ENCODE measurements around the gene RIPPLY3.

Gene RIPPLY3

DNA sequence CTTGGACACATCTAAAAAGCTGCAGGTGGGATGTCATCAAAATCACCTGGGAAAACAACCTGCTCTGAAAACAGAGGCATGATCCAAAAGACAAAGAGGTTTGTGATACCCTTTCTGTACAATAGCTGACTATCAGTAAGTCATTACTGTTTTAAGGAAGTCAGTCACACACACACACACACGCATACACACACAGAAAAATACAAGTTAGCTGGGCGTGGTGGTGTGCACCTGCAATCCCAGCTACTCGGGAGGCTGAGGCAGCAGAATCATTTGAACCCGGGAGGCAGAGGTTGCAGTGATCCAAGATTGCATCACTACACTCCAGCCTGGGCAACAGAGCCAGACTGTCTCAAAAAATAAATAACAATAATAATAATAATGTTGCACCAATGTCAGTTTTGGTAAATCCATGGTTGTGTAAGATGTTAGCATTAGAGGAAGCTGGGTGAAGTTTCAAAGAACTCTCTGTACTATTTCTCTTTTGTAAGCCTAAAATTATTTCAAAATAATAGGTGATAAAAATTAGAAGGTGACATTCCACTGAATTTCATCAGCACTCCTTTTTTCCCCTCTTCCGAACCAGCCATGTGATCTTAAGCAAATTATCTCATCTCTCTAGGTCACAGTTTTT is 30.2 kb upstream of the RIPPLY3 start (continued):
- TF ChIP-seq, protein P1, sequence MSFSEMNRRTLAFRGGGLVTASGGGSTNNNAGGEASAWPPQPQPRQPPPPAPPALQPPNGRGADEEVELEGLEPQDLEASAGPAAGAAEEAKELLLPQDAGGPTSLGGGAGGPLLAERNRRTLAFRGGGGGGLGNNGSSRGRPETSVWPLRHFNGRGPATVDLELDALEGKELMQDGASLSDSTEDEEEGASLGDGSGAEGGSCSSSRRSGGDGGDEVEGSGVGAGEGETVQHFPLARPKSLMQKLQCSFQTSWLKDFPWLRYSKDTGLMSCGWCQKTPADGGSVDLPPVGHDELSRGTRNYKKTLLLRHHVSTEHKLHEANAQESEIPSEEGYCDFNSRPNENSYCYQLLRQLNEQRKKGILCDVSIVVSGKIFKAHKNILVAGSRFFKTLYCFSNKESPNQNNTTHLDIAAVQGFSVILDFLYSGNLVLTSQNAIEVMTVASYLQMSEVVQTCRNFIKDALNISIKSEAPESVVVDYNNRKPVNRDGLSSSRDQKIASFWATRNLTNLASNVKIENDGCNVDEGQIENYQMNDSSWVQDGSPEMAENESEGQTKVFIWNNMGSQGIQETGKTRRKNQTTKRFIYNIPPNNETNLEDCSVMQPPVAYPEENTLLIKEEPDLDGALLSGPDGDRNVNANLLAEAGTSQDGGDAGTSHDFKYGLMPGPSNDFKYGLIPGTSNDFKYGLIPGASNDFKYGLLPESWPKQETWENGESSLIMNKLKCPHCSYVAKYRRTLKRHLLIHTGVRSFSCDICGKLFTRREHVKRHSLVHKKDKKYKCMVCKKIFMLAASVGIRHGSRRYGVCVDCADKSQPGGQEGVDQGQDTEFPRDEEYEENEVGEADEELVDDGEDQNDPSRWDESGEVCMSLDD (tag by site-specific recombination; IDR thresholded peaks at IDR 0.05), result no peak
- TF ChIP-seq ZFHX2 (tag by site-specific recombination; conservative IDR thresholded peaks at IDR 0.05) (no peak), GLI4 (tag by site-specific recombination; IDR thresholded peaks at IDR 0.05) (no peak), MZF1 (tag by site-specific recombination; IDR thresholded peaks at IDR 0.05; ENCODE audit: borderline replicate concordance) (no peak), ZNF558 (tag by site-specific recombination; IDR thresholded peaks at IDR 0.05) (no peak), ZNF341 (tag by site-specific recombination; IDR thresholded peaks at IDR 0.05; ENCODE audit: low read depth) (no peak), GFI1B (tag by site-specific recombination; IDR thresholded peaks at IDR 0.05) (no peak)
- TF ChIP-seq, protein P2, sequence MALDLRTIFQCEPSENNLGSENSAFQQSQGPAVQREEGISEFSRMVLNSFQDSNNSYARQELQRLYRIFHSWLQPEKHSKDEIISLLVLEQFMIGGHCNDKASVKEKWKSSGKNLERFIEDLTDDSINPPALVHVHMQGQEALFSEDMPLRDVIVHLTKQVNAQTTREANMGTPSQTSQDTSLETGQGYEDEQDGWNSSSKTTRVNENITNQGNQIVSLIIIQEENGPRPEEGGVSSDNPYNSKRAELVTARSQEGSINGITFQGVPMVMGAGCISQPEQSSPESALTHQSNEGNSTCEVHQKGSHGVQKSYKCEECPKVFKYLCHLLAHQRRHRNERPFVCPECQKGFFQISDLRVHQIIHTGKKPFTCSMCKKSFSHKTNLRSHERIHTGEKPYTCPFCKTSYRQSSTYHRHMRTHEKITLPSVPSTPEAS (tag by site-specific recombination; IDR thresholded peaks at IDR 0.05), result peak; percentile 62

DNA sequence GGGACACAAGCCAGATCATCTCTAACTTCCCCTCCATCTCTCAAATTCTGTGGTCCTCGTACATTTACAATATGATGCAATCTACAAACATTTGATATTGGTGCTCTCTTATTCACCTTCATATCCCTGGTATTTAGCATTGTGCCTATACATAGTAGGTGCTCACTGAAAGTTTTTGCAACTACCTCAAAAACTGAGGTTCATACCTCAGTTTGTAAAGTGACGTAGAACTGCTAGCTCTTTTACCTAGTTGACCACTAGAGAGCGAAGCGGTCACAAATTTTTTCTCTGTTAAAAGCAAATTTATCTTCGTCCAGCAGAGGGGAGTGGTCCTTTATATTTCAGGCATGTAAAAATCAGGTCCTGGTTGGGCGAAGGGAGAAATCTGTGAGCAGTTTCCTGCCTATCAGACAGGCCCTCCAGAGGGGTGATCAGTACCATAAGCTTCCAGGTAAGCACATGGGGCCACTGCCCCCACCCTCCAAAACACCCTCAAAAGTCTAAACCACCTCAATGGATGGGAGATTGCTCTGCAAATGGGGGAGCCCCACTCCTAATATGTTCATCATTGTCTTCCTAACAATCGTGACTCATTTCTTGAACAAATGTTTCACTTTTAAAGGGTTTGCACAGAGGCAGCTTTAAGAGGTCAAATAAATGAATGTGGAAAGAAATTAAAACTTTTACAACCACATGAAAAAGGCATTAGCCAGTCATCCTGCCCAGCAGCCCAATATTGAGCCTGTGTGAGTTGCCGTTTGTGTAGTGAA is 29.4 kb upstream of the RIPPLY3 start:
- ChIA-PET CTCF (interaction anchor here (0.6 to 5.3 kb wide), 41 partner anchors 10 to 1181 kb away, joined by 3 to 48 read pairs (median 4); partner anchors contain the start of gene HLCS), POLR2A (interaction anchor here (1.0 to 1.4 kb wide), 3 partner anchors 11 to 33 kb away, joined by 4 to 7 read pairs (median 5); partner anchors contain the start of gene HLCS)
- Histone ChIP-seq H3K27ac (ENCODE audit: extremely low read depth, low read depth, low read length) (no peak overlapping the region), H3K4me3 (ENCODE audit: low read depth, low read length) (no peak overlapping the region), H3K4me1 (ENCODE audit: control insufficient read depth, insufficient read depth, low read length) (no peaks in the 10 kb centered on the region; the same call in none of the 2 replicates), H3K36me3 (ENCODE audit: control insufficient read depth in 2 of 2, insufficient read depth in 1 of 2, low read length in 2 of 2) (no peaks in the 10 kb centered on the region), H3K9me3 (ENCODE audit: control insufficient read depth, insufficient read depth, low read depth, low read length) (no peaks in the 10 kb centered on the region)
- TF ChIP-seq EGR2 (tag by site-specific recombination; IDR thresholded peaks at IDR 0.05; ENCODE audit: low read depth), result no peak
- TF ChIP-seq, protein P3, sequence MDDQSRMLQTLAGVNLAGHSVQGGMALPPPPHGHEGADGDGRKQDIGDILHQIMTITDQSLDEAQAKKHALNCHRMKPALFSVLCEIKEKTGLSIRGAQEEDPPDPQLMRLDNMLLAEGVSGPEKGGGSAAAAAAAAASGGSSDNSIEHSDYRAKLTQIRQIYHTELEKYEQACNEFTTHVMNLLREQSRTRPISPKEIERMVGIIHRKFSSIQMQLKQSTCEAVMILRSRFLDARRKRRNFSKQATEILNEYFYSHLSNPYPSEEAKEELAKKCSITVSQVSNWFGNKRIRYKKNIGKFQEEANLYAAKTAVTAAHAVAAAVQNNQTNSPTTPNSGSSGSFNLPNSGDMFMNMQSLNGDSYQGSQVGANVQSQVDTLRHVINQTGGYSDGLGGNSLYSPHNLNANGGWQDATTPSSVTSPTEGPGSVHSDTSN (CRISPR knock-in tag; IDR thresholded peaks at IDR 0.05), result no peak
- no peak for TF ChIP-seq ZXDB (tag by site-specific recombination; IDR thresholded peaks at IDR 0.05)
- peak; percentile 99 for TF ChIP-seq ZNF664 (tag by site-specific recombination; IDR thresholded peaks at IDR 0.05)
- no peak for TF ChIP-seq ZNF169 (tag by site-specific recombination; IDR thresholded peaks at IDR 0.05)
- TF ChIP-seq, protein P4, sequence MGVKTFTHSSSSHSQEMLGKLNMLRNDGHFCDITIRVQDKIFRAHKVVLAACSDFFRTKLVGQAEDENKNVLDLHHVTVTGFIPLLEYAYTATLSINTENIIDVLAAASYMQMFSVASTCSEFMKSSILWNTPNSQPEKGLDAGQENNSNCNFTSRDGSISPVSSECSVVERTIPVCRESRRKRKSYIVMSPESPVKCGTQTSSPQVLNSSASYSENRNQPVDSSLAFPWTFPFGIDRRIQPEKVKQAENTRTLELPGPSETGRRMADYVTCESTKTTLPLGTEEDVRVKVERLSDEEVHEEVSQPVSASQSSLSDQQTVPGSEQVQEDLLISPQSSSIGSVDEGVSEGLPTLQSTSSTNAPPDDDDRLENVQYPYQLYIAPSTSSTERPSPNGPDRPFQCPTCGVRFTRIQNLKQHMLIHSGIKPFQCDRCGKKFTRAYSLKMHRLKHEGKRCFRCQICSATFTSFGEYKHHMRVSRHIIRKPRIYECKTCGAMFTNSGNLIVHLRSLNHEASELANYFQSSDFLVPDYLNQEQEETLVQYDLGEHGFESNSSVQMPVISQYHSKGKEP (tag by site-specific recombination; IDR thresholded peaks at IDR 0.05), result peak; percentile 8; the same call in 1 of the 2 replicates
- TF ChIP-seq, protein P5, sequence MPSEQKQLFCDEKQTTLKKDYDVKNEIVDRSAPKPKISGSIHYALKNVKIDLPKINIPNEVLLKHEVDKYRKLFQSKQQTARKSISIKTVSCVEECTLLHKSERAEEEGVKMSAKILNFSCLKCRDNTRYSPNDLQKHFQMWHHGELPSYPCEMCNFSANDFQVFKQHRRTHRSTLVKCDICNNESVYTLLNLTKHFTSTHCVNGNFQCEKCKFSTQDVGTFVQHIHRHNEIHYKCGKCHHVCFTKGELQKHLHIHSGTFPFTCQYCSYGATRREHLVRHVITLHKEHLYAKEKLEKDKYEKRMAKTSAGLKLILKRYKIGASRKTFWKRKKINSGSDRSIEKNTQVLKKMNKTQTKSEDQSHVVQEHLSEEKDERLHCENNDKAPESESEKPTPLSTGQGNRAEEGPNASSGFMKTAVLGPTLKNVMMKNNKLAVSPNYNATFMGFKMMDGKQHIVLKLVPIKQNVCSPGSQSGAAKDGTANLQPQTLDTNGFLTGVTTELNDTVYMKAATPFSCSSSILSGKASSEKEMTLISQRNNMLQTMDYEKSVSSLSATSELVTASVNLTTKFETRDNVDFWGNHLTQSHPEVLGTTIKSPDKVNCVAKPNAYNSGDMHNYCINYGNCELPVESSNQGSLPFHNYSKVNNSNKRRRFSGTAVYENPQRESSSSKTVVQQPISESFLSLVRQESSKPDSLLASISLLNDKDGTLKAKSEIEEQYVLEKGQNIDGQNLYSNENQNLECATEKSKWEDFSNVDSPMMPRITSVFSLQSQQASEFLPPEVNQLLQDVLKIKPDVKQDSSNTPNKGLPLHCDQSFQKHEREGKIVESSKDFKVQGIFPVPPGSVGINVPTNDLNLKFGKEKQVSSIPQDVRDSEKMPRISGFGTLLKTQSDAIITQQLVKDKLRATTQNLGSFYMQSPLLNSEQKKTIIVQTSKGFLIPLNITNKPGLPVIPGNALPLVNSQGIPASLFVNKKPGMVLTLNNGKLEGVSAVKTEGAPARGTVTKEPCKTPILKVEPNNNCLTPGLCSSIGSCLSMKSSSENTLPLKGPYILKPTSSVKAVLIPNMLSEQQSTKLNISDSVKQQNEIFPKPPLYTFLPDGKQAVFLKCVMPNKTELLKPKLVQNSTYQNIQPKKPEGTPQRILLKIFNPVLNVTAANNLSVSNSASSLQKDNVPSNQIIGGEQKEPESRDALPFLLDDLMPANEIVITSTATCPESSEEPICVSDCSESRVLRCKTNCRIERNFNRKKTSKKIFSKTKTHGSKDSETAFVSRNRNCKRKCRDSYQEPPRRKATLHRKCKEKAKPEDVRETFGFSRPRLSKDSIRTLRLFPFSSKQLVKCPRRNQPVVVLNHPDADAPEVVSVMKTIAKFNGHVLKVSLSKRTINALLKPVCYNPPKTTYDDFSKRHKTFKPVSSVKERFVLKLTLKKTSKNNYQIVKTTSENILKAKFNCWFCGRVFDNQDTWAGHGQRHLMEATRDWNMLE (tag by site-specific recombination; conservative IDR thresholded peaks at IDR 0.05; ENCODE audit: low read depth), result no peak
- TF ChIP-seq, protein P6, sequence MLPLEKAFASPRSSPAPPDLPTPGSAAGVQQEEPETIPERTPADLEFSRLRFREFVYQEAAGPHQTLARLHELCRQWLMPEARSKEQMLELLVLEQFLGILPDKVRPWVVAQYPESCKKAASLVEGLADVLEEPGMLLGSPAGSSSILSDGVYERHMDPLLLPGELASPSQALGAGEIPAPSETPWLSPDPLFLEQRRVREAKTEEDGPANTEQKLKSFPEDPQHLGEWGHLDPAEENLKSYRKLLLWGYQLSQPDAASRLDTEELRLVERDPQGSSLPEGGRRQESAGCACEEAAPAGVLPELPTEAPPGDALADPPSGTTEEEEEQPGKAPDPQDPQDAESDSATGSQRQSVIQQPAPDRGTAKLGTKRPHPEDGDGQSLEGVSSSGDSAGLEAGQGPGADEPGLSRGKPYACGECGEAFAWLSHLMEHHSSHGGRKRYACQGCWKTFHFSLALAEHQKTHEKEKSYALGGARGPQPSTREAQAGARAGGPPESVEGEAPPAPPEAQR (tag by site-specific recombination; IDR thresholded peaks at IDR 0.05), result no peak
- TF ChIP-seq ZBTB21 (tag by site-specific recombination; IDR thresholded peaks at IDR 0.05), result no peak
- TF ChIP-seq KLF1 (tag by site-specific recombination; IDR thresholded peaks at IDR 0.05), result no peak
- no peak for TF ChIP-seq WT1 (tag by site-specific recombination; IDR thresholded peaks at IDR 0.05)
- TF ChIP-seq ZNF624 (tag by site-specific recombination; IDR thresholded peaks at IDR 0.05), result no peak
- no peak for TF ChIP-seq ZNF10 (tag by site-specific recombination; IDR thresholded peaks at IDR 0.05)
- no peak for TF ChIP-seq ZNF514 (tag by site-specific recombination; IDR thresholded peaks at IDR 0.05)

Data from HEK293 (cell line).